Measurements from ENCODE around the gene P2RY11.

DNA sequence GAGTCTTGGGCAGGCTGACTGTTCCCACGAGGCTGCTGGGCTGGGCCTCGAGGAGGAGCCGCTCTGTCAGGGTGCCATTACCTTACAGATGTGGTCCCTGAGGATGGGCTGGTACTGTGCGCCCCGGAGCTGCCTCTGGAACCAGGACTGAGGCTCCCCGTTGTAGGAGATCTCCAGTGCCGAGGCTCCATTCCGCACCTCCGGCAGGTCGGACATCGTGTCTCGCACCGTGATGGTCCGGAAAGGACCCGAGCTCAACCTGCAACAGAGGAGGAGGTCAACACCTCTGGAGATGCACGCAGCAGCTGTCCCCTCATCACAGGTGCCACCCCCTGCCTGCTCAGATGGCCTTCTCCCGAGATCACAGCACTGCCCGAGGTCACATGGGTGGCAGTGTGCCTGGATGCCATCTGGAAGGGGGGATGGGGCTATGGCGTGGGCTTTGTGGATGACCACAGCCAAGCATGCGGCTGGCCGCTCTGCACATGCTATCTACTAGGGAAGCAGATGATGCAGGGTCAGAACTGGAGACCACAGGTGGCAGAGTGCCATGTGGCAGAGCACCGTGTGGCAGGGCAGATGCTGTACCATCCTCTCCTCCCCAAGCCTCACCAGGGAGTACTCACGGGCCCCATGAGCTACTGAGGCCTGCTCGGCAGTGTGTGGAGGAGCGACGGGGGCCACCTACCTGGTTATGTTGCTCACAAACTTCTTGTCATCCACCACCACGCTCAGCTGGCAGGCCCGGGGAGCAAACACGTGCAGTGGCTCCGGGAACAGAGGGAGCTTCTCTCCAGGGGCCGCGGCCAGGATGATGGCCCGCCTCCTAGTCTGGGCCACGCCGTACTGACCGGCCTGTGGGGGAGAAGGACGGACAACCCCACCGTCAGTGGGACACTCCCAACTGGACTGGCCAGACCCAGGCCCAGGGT lies 26.5 kb downstream of the P2RY11 start:
- no peak for TF ChIP-seq POLR2A (IDR thresholded peaks at IDR 0.05; ENCODE audit: low read length)
- no peak for TF ChIP-seq GATA1 (IDR thresholded peaks at IDR 0.05; ENCODE audit: low read depth, low read length)

Data from erythroblast (primary cell).